Stimulated activated CD4-positive, alpha-beta T cell treated with anti-CD3 and anti-CD28 coated beads, Interleukin-1b, Interleukin-23, amount 100 ng/mL, for 4 hours (primary cell): Measurements from ENCODE around the gene PRPF38A.
"Not testable (repeated sequence)": the region's sequence is repeated elsewhere in the genome, so short reads cannot be mapped to it uniquely, and the experiment has no call there.

Experiments
- DNase-seq, 2 donors: peaks; one replicate each; pipeline ENCODE4 v3.0.0-alpha.2; 2020; ENCODE audit warnings: low read depth in 2 of 2

PRPF38A gene

GRCh38 chr1:52404116-52404974 lies at the start of gene PRPF38A, which contains the start of gene ORC1:
Gene PRPF38A (plus strand): TSS chr1:52404602. CDS start chr1:52404750, 148 bp downstream.
Gene ORC1 (minus strand): TSS chr1:52404423. CDS start chr1:52402223, 2,200 bp downstream.
- peak; percentile 95 to 97 for DNase-seq

GRCh38 chr1:52355436-52355835 lies 49.0 kb upstream of the PRPF38A start:
- DNase-seq, result no peak

GRCh38 chr1:52355847-52356505 lies 48.4 kb upstream of the PRPF38A start:
- DNase-seq, result no peak

- no peak for DNase-seq
These were observed 47.5 kb upstream of the PRPF38A start for GRCh38 chr1:52356818-52357355.

- no peak for DNase-seq
These were observed 47.0 kb upstream of the PRPF38A start for GRCh38 chr1:52357397-52357796.

- no peak for DNase-seq
These were observed 45.4 kb upstream of the PRPF38A start for GRCh38 chr1:52358851-52359497.

GRCh38 chr1:52359676-52360594 lies 44.5 kb upstream of the PRPF38A start:
- DNase-seq, result no peak

GRCh38 chr1:52360595-52360968 lies 43.8 kb upstream of the PRPF38A start:
- DNase-seq, result no peak

- no peak for DNase-seq
These were observed 40.1 kb upstream of the PRPF38A start for GRCh38 chr1:52364235-52364839.

- peak in 1 of 2 donors; percentile 3 for DNase-seq
These were observed 39.2 kb upstream of the PRPF38A start for GRCh38 chr1:52365071-52365745.

- DNase-seq, result peak; percentile 99
These were observed 38.5 kb upstream of the PRPF38A start, which contains the start of gene CC2D1B for GRCh38 chr1:52365746-52366516. Gene CC2D1B (minus strand): TSS chr1:52366205. CDS start chr1:52364620, 1,585 bp downstream.

GRCh38 chr1:52366517-52366827 lies 37.9 kb upstream of the PRPF38A start:
- no peak for DNase-seq

- no peak for DNase-seq
These were observed 37.1 kb upstream of the PRPF38A start for GRCh38 chr1:52367272-52367671.

- DNase-seq, result peak; percentile 38 to 50
These were observed 35.8 kb upstream of the PRPF38A start for GRCh38 chr1:52368383-52369172.

GRCh38 chr1:52369851-52370250 lies 34.6 kb upstream of the PRPF38A start:
- not testable (repeated sequence) for DNase-seq

GRCh38 chr1:52385376-52385775 lies 19.0 kb upstream of the PRPF38A start:
- no peak for DNase-seq

- DNase-seq, result no peak
These were observed 17.9 kb upstream of the PRPF38A start for GRCh38 chr1:52386458-52386857.

- DNase-seq, result no peak
These were observed 11.2 kb upstream of the PRPF38A start for GRCh38 chr1:52393174-52393573.

- DNase-seq, result no peak
These were observed 4.8 kb upstream of the PRPF38A start for GRCh38 chr1:52399629-52400028.
